ENCODE data around the gene PALLD.
A peak's percentile ranks its signal among the peaks of the same experiment; 100 is the strongest.

The PALLD gene

DNA sequence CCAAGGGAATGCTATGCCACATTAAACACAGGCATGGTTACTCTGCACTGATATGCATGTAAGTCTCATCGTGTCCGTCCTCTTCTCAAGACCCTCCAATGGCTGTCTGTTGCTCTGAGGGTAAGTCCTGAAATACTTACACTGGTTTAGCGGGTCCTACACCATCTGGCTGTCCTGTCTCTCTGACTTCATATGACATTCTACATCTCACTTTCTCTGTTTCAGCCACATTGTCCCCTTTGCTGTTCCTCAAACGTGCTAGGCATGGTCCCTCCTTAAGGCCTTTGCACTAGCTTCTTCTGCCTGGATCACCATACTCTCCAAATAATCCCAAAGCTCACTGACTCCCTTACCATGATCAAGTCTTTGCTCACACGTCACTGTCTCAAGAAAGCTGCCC, 131.4 kb downstream of the PALLD start:
- H3K27ac ChIP-seq = no peak overlapping the region
- TF ChIP-seq, protein P1, sequence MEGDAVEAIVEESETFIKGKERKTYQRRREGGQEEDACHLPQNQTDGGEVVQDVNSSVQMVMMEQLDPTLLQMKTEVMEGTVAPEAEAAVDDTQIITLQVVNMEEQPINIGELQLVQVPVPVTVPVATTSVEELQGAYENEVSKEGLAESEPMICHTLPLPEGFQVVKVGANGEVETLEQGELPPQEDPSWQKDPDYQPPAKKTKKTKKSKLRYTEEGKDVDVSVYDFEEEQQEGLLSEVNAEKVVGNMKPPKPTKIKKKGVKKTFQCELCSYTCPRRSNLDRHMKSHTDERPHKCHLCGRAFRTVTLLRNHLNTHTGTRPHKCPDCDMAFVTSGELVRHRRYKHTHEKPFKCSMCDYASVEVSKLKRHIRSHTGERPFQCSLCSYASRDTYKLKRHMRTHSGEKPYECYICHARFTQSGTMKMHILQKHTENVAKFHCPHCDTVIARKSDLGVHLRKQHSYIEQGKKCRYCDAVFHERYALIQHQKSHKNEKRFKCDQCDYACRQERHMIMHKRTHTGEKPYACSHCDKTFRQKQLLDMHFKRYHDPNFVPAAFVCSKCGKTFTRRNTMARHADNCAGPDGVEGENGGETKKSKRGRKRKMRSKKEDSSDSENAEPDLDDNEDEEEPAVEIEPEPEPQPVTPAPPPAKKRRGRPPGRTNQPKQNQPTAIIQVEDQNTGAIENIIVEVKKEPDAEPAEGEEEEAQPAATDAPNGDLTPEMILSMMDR (conservative IDR thresholded peaks at IDR 0.05) = no peak

DNA sequence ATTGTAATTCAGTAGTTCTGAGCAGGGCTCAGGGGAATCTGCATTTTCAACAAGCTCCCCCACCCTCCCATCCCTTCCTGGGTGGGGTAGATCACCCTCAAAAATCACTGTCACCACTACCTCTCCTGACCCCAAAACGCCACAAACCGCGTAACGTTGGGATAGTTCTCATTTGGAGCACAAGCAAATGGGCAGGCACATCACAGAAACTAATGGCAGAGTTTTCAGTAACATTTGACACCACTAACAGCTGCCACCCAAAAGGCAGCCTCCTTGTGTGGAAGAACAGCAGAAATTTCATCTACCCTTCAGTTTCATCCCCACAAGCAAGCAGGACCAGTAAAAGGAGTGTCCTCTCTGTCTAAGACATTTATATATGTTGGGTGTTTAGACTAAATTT, 132.7 kb downstream of the PALLD start:
- no peak overlapping the region for H3K27ac ChIP-seq
- TF ChIP-seq, protein P1 (conservative IDR thresholded peaks at IDR 0.05) = no peak

DNA sequence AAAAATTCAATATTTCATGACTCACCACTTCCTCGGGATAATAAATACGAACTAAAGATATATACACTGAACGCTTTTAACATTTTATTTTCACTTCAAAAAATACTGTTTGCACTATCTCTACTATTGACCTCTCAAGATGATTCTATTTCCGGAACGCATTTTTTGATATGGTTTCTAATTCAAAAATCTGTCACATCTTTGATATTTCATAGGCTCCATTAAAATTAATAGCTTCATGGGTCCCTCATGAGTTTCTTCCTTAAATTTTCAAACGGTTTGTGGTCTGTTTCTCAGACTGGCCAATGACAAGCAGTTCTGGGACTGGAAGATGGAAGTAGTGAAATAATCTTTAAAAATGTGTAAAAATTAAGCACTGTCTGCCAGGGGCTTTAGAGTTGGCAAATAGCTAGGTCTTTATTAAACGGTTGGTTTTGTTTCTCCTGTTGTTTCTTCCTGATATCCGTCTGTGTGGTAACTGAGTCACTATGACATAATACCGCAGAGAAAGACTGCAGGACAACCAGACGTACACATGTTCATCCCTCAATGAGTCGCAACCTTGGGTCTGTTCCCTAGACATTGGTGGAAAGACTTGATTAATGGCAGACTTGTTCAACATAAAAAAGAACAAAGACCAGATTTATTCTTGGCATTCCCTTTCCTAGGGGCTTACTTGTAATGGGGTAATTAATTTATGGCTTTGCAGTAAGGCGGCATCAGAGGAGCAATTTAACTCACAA, 133.8 kb downstream of the PALLD start:
- H3K27ac ChIP-seq = no peak overlapping the region
- TF ChIP-seq, protein P1 (conservative IDR thresholded peaks at IDR 0.05) = no peak

DNA sequence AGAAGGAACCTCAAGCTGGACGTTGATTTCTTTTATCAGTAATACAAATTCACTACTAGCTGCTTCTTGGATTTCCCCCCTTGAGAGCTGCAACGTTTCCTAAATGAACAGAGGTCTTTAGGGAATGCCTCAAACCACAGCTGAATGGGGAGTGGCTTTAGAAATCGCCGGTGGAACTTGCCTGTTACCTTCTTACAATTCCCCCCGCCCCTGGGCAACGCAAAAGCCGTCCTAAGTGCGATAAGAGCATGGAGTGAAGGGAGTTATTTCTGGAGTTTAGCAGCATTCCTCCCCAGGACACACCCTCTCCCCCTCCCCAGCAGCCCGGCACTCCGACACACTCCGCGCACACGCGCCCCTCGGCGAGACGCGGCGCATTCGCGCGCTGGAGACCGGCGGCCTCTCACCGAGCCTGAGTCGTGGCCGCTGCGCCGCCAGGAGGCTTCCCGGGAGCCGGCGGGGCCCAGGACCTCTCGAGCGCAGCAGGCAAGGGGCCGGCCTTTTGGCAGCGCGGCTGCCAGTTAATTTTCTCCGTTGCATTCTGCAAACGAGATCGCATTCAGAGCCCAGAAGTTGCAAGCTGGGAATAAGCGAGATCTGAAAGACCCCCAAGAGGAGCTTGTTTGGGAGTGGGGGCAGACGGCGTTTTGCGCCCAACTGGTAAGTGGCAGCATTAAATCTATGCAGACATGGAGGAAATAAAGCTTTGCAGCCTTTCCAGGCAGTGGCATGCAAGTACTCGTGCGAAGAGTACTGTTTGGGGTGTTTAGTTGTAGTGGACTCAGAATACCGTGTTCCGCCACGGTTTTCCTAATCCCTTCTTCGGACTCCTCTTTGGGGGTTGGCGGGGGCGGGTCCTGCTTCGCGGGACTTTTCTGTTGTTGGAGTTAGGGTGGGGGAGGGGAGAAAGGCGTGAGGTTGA, 134.7 kb downstream of the PALLD start:
- H3K27ac ChIP-seq = peak overlapping the region; percentile 34; the same call in 1 of the 2 replicates

DNA sequence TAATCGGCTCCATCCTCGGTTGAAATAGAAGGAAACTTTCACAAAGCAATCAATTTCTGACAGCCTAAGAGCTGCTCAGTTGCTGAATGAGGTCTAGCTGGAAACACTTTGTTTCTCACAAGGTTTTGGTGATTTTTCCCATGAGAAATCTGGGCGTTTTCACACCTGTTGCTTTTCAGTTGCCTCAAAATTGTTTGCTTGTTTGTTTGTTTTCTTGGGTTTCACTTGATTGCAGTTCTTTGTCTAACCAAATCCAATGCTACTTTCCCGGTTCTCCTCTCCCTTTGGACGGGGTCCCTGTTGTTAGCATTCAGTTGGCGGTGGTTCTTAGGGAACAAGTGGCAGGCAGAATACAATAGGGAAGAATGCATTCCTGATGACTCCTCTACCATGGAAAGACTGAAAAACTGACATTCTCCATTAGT, 135.5 kb downstream of the PALLD start:
- TF ChIP-seq, protein P1 (conservative IDR thresholded peaks at IDR 0.05) = no peak
- no peak overlapping the region for H3K27ac ChIP-seq

More for the DNA sequence above, 134.7 kb downstream of the PALLD start:
- TF ChIP-seq, protein P1 (conservative IDR thresholded peaks at IDR 0.05) = peak; percentile 69

DNA sequence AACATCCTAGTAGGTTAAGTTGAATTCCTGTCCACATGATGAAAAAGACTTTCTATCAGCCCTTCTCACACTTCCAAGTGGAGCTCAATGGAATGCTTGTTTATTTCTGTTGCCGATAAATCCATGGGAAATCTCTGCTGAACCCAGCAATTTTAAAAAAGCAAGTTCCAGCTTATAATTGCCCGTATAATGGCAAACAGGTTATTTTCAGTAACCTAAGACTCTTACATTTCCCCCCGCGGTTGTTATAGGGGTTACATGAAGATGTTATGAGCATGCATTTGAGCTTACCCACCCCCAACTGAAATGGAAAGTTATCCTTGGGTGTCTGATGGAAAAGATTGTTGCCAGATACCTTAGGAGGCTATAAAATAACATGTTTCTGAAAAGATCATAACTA, 136.2 kb downstream of the PALLD start:
- H3K27ac ChIP-seq = no peak overlapping the region
- TF ChIP-seq, protein P1 (conservative IDR thresholded peaks at IDR 0.05) = no peak

DNA sequence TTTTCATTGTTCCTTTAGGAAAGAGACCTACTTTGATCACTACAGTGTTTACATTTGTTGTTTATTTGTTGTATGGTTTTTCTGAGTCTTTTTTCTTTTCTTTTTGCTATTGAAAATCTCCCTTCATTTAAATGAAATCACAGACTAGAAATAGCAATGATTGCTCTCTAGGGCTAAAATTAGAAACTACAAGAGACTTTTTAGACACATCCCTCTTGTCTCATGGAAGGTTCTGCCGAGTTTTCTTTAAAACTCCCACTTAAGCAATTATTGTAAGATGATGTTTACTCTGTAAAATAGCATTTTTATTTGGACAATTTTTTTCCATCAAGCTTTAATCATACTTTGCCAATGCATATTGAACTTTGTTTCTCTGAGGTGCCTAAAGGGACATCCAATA, 136.6 kb downstream of the PALLD start:
- H3K27ac ChIP-seq = no peak overlapping the region
- TF ChIP-seq, protein P1 (conservative IDR thresholded peaks at IDR 0.05) = no peak
